Transverse colon (tissue), 4 donors: ENCODE results near the gene CREB5. TPM values are rescaled to one million over a fixed set of nuclear protein-coding genes. Genes with fewer than 3 reads are reported as not detected.

Source experiments
- DNase-seq: peaks from one replicate; pipeline ENCODE4 v3.0.0-alpha.2; 2019
- H3K27ac ChIP-seq, 4 donors: fragments of 200-600 bp; sonication (generic); 2 replicates each; pipeline ENCODE4 v1.5.1; 2016 to 2018; ENCODE audit warnings: inconsistent platforms in 4 of 4
- H3K27me3 ChIP-seq: fragments of 200-600 bp; sonication (generic); 2 replicates; pipeline ENCODE4 v1.5.1; 2017; ENCODE audit warnings: inconsistent platforms
- H3K36me3 ChIP-seq, 4 donors: fragments of 200-600 bp; sonication (generic); 2 replicates each; pipeline ENCODE4 v1.5.1; 2017 to 2019; ENCODE audit warnings: inconsistent platforms in 4 of 4
- H3K4me1 ChIP-seq, 4 donors: fragments of 200-600 bp; sonication (generic); 2 replicates each; pipeline ENCODE4 v1.5.1; 2017 to 2020; ENCODE audit warnings: inconsistent platforms in 4 of 4
- H3K4me3 ChIP-seq, 4 donors: fragments of 200-600 bp; sonication (generic); 1 replicate in 1 of 4; 2 replicates in 3 of 4; pipeline versions ENCODE4 v1.5.1 to v1.6.1; 2017 to 2019; ENCODE audit warnings: inconsistent platforms in 4 of 4
- H3K9me3 ChIP-seq, 2 donors: fragments of 200-600 bp; sonication (generic); 2 replicates each; pipeline ENCODE4 v1.5.1; 2017 to 2019; ENCODE audit warnings: inconsistent platforms in 2 of 2
- EP300 ChIP-seq: sonication (generic); formaldehyde crosslinking; IDR thresholded peaks from one replicate; pipeline ENCODE4 v1.6.1; 2017; ENCODE audit warnings: antibody characterized with exemption, low read depth
- POLR2A ChIP-seq: fragments of 450-650 bp; IDR thresholded peaks from one replicate; pipeline ENCODE4 v1.6.1; 2016; ENCODE audit warnings: antibody characterized with exemption, mild to moderate bottlenecking, moderate library complexity
- POLR2AphosphoS5 ChIP-seq, 3 donors: sonication (generic); formaldehyde crosslinking; IDR thresholded peaks; one replicate each; pipeline ENCODE4 v1.6.1; 2016; ENCODE audit warnings: antibody characterized with exemption in 3 of 3
- WGBS, 2 donors: methylation state at CpG; one replicate each; pipeline ENCODE4 v1.1.5; 2018; ENCODE audit warnings: low coverage in 1 of 2; 5-methylcytosine and 5-hydroxymethylcytosine counted together
- in situ Hi-C, 4 donors: fragments of 200-750 bp; cut with MboI; loops; one replicate each; pipeline versions ENCODE4 v1.15.0 to v1.15.1; 2017; ENCODE audit warnings: low sequenced_read_pairs in 3 of 4, low pct_ligation_motif_present in 1 of 4, low pct_unique_long_range_greater_than_20kb in 1 of 4
- intact Hi-C: fragments of 100-400 bp; cut with DNase I; formaldehyde crosslinking; loops from one replicate; pipeline ENCODE4 v1.15.1; 2023; ENCODE audit warnings: low total_unique reads
- total RNA-seq, 4 donors: library from RNA; depleted of rRNA; stranded (reverse); fragments of >200 nt; gene quantifications; one replicate each; pipeline ENCODE4 v1.1.0, GENCODE V29; 2016
- TF ChIP-seq, protein P1 (sequence below), 5 experiments: fragments of 200-600 bp in 3 of 5; fragments of 450-650 bp in 2 of 5; sonication (generic) in 3 of 5; IDR thresholded peaks; 1 replicate in 2 of 5; 2 replicates in 3 of 5; pipeline ENCODE4 v1.5.1; 2016 to 2017; ENCODE audit warnings: antibody characterized with exemption in 5 of 5, inconsistent platforms in 3 of 5, mild to moderate bottlenecking in 2 of 5, moderate library complexity in 1 of 5

CREB5 gene
- total RNA-seq, 4 donors from 2014 or later, result 3.0 to 12.2 (median 7.0) TPM

DNA sequence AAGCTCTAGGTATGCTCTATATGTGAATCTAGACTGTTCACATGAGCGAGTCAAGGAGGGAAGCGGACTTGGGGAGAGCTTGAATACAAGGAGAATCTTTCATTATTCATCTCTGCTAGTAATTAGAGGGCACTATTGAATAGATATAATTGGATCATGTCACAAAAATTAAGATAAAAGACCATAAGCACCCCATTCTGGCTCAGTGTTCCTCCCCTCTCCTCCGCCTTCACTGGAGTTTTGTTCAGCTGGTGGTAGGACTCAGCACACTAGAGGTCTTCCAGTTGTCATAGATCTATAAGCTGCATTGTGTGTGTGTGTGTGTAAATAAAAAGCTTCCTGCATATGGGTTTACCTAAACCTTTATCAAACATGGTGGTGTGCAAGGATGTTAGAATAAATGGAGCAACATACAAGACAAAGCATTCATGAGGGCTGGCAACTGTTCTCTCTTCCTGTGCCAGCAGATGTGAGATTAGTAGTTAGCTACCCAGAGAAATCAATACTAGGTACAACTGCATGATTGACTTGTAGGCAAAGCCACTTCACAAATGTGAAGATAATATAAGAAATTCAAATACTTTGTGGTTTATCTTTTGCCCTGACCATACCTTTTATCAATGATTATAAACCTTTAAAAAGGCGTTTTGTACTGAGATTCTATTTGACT, 142.6 kb downstream of the CREB5 start:
- H3K4me3 ChIP-seq, result no peak overlapping the region
- H3K27me3 ChIP-seq, result peaks cover 61% of the 10 kb centered on the region
- H3K4me1 ChIP-seq, result peaks cover 0 to 5% (median 0%) of the 10 kb centered on the region in 4 donors
- no peak overlapping the region for H3K27ac ChIP-seq
- no peak for TF ChIP-seq POLR2A
- no peak for TF ChIP-seq EP300
- no peak for TF ChIP-seq POLR2AphosphoS5 (IDR thresholded peaks at IDR 0.05)
- TF ChIP-seq, protein P1, sequence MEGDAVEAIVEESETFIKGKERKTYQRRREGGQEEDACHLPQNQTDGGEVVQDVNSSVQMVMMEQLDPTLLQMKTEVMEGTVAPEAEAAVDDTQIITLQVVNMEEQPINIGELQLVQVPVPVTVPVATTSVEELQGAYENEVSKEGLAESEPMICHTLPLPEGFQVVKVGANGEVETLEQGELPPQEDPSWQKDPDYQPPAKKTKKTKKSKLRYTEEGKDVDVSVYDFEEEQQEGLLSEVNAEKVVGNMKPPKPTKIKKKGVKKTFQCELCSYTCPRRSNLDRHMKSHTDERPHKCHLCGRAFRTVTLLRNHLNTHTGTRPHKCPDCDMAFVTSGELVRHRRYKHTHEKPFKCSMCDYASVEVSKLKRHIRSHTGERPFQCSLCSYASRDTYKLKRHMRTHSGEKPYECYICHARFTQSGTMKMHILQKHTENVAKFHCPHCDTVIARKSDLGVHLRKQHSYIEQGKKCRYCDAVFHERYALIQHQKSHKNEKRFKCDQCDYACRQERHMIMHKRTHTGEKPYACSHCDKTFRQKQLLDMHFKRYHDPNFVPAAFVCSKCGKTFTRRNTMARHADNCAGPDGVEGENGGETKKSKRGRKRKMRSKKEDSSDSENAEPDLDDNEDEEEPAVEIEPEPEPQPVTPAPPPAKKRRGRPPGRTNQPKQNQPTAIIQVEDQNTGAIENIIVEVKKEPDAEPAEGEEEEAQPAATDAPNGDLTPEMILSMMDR (IDR thresholded peaks at IDR 0.05), result no peak
- in situ Hi-C loops (no loop called here), intact Hi-C loops (no loop called here)
- H3K36me3 ChIP-seq, result no peaks in the 10 kb centered on the region
- no peak for DNase-seq
- H3K9me3 ChIP-seq, result no peaks in the 10 kb centered on the region
- 81 to 84% methylated on average over 4 of the region's 4 CpGs for WGBS, 2 donors

DNA sequence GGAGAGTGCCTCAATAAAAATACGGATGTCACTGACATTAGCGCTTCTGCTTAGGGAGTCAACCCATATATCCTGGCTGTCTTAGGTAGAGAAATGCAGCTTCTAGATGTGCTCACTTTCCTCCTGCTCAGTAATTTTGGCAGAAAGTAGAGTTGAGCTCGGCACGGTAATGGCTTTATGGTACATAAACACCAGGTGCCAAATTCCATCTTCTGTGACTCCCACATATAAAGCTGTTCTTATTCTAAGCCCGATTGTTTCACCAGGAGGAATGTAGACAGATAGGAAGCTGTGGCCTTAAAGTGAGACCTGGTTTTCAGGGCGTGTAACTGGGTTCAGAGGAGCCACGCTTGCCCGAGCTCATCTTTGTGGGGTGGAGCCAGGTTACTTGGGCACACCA, 143.7 kb downstream of the CREB5 start:
- WGBS, 2 donors, result 57 to 94% methylated on average over 4 to 8 of the region's 8 CpGs
- H3K9me3 ChIP-seq, result no peaks in the 10 kb centered on the region
- in situ Hi-C loops, result no loop called here

DNA sequence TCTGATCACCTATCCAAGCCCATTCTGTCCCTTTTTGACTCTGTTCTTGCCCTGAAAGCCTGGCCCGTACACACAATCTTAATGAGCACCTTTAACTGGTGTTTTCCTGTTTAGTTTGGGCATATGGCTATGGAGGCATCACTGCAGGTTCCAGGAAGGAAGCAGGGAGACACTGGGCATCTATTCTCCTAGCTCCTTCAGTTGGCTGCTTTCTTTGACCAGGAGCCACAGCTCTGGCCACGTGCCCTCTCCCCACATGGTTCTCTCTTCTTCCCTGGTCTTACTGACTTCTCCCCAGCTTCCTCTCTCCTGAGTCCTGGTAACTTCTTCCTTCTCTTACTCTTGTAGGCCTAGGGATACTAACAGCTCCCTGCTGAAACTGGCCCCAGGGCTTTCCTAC, 144.4 kb downstream of the CREB5 start:
- DNase-seq, result no peak
- peaks cover 0 to 5% (median 0%) of the 10 kb centered on the region in 4 donors for H3K4me1 ChIP-seq
- H3K4me3 ChIP-seq, result no peak overlapping the region
- TF ChIP-seq EP300, result no peak
- no peak for TF ChIP-seq POLR2A
- no peak for TF ChIP-seq POLR2AphosphoS5 (IDR thresholded peaks at IDR 0.05)
- TF ChIP-seq, protein P1 (IDR thresholded peaks at IDR 0.05), result no peak
- H3K27me3 ChIP-seq, result peaks cover 67% of the 10 kb centered on the region
- 56 to 69% methylated on average over 2 of the region's 2 CpGs for WGBS, 2 donors
- H3K27ac ChIP-seq, result no peak overlapping the region
- no peaks in the 10 kb centered on the region for H3K9me3 ChIP-seq
- intact Hi-C loops, result no loop called here
- in situ Hi-C loops, result no loop called here
- no peaks in the 10 kb centered on the region for H3K36me3 ChIP-seq

More for the DNA sequence above, 143.7 kb downstream of the CREB5 start:
- intact Hi-C loops, result no loop called here
- no peak for DNase-seq
- no peak overlapping the region for H3K4me3 ChIP-seq
- H3K27ac ChIP-seq, result no peak overlapping the region
- peaks cover 67% of the 10 kb centered on the region for H3K27me3 ChIP-seq
- H3K36me3 ChIP-seq, result no peaks in the 10 kb centered on the region
- TF ChIP-seq POLR2A (no peak), POLR2AphosphoS5 (IDR thresholded peaks at IDR 0.05) (no peak), EP300 (no peak)
- TF ChIP-seq, protein P1 (IDR thresholded peaks at IDR 0.05), result no peak
- H3K4me1 ChIP-seq, result peaks cover 0 to 5% (median 0%) of the 10 kb centered on the region in 4 donors

DNA sequence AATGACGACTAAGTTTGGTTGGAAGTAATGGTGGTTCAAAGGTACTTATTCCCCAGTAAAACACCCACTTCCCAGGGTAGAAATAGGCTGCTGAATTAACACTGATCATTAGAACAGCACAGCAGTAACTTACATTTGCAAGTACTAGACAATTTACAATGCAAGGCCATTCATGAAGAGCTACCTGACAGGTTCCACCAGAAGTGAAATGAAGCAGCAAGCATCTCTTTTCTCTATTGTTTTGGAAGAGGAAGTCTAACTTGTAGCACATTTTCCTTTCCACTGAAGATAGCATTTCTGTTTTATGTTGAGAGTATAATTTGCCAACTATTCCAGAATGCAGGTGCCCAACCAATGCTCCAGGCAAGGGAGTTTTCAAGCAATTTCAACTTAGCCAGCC, 145.9 kb downstream of the CREB5 start:
- intact Hi-C loops, result no loop called here
- WGBS, 2 donors, result 33 to 43% methylated on average over 1 of the region's 1 CpG
- Histone ChIP-seq H3K4me1 (peaks cover 0 to 3% (median 0%) of the 10 kb centered on the region in 4 donors), H3K9me3 (no peaks in the 10 kb centered on the region), H3K4me3 (no peak overlapping the region), H3K27me3 (peaks cover 67% of the 10 kb centered on the region), H3K36me3 (no peaks in the 10 kb centered on the region), H3K27ac (no peak overlapping the region)
- TF ChIP-seq, protein P1 (IDR thresholded peaks at IDR 0.05), result no peak
- TF ChIP-seq POLR2A, result no peak
- TF ChIP-seq POLR2AphosphoS5 (IDR thresholded peaks at IDR 0.05), result no peak
- TF ChIP-seq EP300, result no peak
- no peak for DNase-seq
- in situ Hi-C loops, result no loop called here
